ENCODE results near the gene RAPGEF5. TPM values are rescaled to one million over a fixed set of nuclear protein-coding genes. Genes with fewer than 3 reads are reported as not detected.

RAPGEF5 gene
- total RNA-seq, 1 donor from 2014 or later: 12.4 TPM

DNA sequence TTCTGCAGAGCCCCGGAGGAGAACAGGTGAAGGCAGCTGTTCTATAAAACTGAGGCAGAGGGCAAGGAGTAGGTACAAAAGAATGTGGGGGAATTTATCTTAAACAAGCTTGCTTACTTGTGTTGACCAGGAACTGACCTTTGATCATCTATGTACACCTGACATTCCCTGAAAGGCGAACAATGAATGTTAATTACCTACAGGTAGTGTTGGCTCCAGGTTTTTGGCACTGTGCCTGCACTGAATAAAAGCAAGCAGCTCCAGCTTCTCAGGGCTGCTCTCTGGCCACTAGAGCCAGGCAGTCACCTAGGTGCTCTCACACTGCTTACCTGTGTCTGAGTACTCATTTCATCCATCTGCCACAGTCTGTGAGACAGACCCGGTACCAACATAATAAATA, 87.0 kb downstream of the RAPGEF5 start:
- CTCF ChIA-PET: no interaction called here
- Mint-ChIP-seq H3K27me3 (no peaks in the 10 kb centered on the region), H3K4me1 (no peaks in the 10 kb centered on the region), H3K36me3 (ENCODE audit: low read depth) (no peaks in the 10 kb centered on the region), H3K9me3 (no peaks in the 10 kb centered on the region), H3K27ac (no peak overlapping the region), H3K4me3 (no peak overlapping the region)
- ATAC-seq (ENCODE audit: low read depth): no peak
- POLR2A ChIA-PET: no interaction called here
- intact Hi-C loops (cut with micrococcal nuclease): no loop called here
- TF ChIP-seq, protein P1, sequence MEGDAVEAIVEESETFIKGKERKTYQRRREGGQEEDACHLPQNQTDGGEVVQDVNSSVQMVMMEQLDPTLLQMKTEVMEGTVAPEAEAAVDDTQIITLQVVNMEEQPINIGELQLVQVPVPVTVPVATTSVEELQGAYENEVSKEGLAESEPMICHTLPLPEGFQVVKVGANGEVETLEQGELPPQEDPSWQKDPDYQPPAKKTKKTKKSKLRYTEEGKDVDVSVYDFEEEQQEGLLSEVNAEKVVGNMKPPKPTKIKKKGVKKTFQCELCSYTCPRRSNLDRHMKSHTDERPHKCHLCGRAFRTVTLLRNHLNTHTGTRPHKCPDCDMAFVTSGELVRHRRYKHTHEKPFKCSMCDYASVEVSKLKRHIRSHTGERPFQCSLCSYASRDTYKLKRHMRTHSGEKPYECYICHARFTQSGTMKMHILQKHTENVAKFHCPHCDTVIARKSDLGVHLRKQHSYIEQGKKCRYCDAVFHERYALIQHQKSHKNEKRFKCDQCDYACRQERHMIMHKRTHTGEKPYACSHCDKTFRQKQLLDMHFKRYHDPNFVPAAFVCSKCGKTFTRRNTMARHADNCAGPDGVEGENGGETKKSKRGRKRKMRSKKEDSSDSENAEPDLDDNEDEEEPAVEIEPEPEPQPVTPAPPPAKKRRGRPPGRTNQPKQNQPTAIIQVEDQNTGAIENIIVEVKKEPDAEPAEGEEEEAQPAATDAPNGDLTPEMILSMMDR (IDR thresholded peaks at IDR 0.05): no peak
- no peak for DNase-seq

DNA sequence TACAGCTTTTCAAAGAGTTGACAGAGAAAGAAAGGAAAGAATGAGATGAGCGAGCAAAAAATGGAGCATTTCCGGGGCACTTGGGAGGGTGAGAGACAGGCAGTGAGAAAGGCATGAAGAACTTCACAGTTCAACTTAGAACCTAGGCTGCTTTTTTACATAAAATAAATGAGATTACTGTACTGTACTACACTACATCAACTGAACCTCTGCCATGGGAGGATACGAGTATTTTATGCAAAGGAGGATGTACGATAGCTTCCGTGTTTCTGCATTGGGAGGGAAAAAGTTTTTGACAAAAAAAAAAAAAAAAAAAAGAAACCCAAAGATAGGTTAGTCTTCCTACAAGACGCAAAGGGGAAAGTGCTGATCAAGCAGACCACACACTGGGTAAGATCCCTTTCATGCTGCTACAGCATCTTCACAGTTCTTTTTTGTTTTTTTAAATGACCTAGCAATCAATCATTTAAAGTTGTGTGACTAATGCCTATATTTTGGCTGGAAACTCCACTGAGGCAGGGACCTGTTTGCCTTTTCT, 88.0 kb downstream of the RAPGEF5 start:
- no peaks in the 10 kb centered on the region for H3K27me3 Mint-ChIP-seq
- TF ChIP-seq, protein P1 (IDR thresholded peaks at IDR 0.05): no peak
- CTCF ChIA-PET: no interaction called here
- no peak overlapping the region for H3K4me3 Mint-ChIP-seq
- intact Hi-C loops (cut with micrococcal nuclease): no loop called here
- H3K9me3 Mint-ChIP-seq: no peaks in the 10 kb centered on the region
- no peak for ATAC-seq (ENCODE audit: low read depth)
- H3K36me3 Mint-ChIP-seq (ENCODE audit: low read depth): no peaks in the 10 kb centered on the region
- DNase-seq: no peak
- no peak overlapping the region for H3K27ac Mint-ChIP-seq
- POLR2A ChIA-PET: no interaction called here
- no peaks in the 10 kb centered on the region for H3K4me1 Mint-ChIP-seq

DNA sequence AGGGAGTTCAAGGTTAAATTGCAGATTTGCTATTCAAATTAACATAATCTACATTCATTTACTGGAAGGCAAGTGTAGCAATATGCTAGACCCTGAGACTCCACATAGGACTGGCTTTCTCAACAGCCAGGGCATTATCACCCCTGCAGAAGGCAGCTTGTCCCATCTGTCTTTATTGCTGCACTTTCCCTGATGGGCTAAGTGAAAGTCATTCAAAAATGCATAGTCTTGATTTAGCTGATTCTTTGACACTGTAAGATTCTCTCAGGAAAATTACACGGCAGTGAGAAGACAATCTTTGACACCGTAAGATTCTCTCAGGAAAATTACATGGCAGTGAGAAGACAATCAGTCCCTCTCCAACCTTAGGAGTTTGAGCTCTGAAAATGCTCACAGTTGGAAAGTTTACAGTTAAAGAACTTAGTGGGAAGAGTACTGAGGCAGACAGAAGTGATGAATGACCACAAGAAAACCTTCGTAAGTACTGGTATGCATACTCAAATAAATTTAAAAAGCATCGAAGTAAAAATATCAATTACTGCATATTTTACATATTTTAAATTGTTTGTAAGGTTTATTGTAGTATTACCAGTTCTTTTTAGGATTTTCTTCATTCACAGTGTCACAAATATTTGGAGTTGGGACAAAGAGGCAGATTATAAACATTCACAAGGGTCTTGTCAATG, 88.9 kb downstream of the RAPGEF5 start:
- CTCF ChIA-PET: no interaction called here
- no peaks in the 10 kb centered on the region for H3K9me3 Mint-ChIP-seq
- no peaks in the 10 kb centered on the region for H3K4me1 Mint-ChIP-seq
- POLR2A ChIA-PET: no interaction called here
- H3K36me3 Mint-ChIP-seq (ENCODE audit: low read depth): no peaks in the 10 kb centered on the region
- intact Hi-C loops (cut with micrococcal nuclease): no loop called here
- no peak overlapping the region for H3K4me3 Mint-ChIP-seq
- ATAC-seq (ENCODE audit: low read depth) (no peak), DNase-seq (no peak)
- H3K27me3 Mint-ChIP-seq: no peaks in the 10 kb centered on the region
- TF ChIP-seq, protein P1 (IDR thresholded peaks at IDR 0.05): no peak
- H3K27ac Mint-ChIP-seq: no peak overlapping the region

DNA sequence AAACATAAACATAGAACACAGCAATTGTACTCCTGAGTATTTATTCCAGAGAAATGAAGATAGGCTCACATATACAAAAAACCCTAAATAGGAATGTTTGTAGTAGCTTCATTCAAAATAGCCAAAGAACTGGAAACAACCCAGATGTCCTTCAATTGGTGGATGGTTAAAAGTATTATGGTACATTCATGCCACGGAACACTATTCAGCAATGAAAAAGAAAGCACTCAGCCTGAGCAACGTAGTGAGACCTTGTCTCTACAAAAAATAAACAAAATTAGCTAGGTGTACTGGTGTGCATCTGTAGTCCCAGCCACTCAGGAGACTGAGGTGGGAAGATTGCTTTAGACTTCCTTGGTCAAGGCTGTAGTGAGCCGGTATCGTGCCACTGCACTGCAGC, 94.4 kb downstream of the RAPGEF5 start:
- intact Hi-C loops (cut with micrococcal nuclease): no loop called here
- H3K27ac Mint-ChIP-seq: no peak overlapping the region
- CTCF ChIA-PET: no interaction called here
- H3K36me3 Mint-ChIP-seq (ENCODE audit: low read depth): no peaks in the 10 kb centered on the region
- POLR2A ChIA-PET: no interaction called here
- ATAC-seq (ENCODE audit: low read depth) (no peak), DNase-seq (no peak)
- H3K9me3 Mint-ChIP-seq: no peaks in the 10 kb centered on the region
- H3K4me3 Mint-ChIP-seq: no peak overlapping the region
- no peaks in the 10 kb centered on the region for H3K27me3 Mint-ChIP-seq
- no peaks in the 10 kb centered on the region for H3K4me1 Mint-ChIP-seq
- TF ChIP-seq, protein P1 (IDR thresholded peaks at IDR 0.05): no peak

DNA sequence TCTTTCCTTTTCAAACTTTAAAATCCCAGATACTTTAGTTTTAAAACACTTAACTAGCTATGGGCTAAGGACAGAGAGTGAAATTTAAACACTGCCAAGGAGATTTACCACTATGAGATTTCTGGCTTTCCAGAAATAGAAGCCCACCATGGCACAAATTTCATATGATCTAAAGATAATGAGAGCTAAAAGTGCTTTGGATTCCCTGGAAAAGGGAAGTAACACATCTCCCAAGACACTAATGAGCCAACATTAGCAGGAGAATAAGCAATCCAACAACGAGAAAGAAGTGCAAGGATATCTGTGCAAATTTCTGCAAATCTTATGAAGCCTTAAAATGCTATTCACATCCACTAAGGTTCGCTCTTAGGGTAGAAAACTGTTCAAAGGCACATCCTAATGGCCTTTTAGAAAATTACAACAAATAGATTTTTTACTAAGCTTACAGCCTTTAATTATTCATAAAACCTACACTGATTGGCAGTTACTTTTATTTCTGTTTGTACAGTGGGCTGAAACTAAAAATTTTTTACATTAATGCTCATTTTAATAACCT, 100.3 kb downstream of the RAPGEF5 start:
- intact Hi-C loops (cut with micrococcal nuclease): no loop called here
- ATAC-seq (ENCODE audit: low read depth) (no peak), DNase-seq (no peak)
- H3K4me1 Mint-ChIP-seq: no peaks in the 10 kb centered on the region
- TF ChIP-seq, protein P1 (IDR thresholded peaks at IDR 0.05): no peak
- no peaks in the 10 kb centered on the region for H3K27me3 Mint-ChIP-seq
- H3K4me3 Mint-ChIP-seq: no peak overlapping the region
- CTCF ChIA-PET: no interaction called here
- H3K9me3 Mint-ChIP-seq: no peaks in the 10 kb centered on the region
- H3K27ac Mint-ChIP-seq: no peak overlapping the region
- POLR2A ChIA-PET: no interaction called here
- no peaks in the 10 kb centered on the region for H3K36me3 Mint-ChIP-seq (ENCODE audit: low read depth)

Measured in activated B cell treated with CpG ODN at 0.5 μM for 24 hours (primary cell).